Vagina (tissue), 2 donors: ENCODE measurements around the gene PIMREG. TPM values are rescaled to one million over a fixed set of nuclear protein-coding genes. Genes with fewer than 3 reads are reported as not detected.

Experiments
- DNase-seq, 2 donors: peaks; one replicate each; pipeline ENCODE4 v3.0.0-alpha.2; 2017; ENCODE audit errors: extremely low spot score in 2 of 2
- H3K27ac ChIP-seq: fragments of 200-600 bp; sonication (generic); one replicate; pipeline ENCODE4 v1.5.1; 2019
- H3K27me3 ChIP-seq: fragments of 200-600 bp; sonication (generic); one replicate; pipeline ENCODE4 v1.5.1; 2019
- H3K36me3 ChIP-seq, 2 donors: fragments of 200-600 bp; sonication (generic); one replicate each; pipeline ENCODE4 v1.5.1; 2017 to 2019
- H3K4me1 ChIP-seq: fragments of 200-600 bp; sonication (generic); one replicate; pipeline ENCODE4 v1.5.1; 2019
- H3K4me3 ChIP-seq, 2 donors: fragments of 200-600 bp; sonication (generic); 1 replicate in 1 of 2; 2 replicates in 1 of 2; pipeline ENCODE4 v1.5.1; 2016 to 2019
- H3K9me3 ChIP-seq: fragments of 200-600 bp; sonication (generic); one replicate; pipeline ENCODE4 v1.5.1; 2019
- POLR2A ChIP-seq, 2 donors: fragments of 450-650 bp; IDR thresholded peaks; one replicate each; pipeline ENCODE4 v1.6.1; 2017; ENCODE audit warnings: antibody characterized with exemption in 2 of 2, mild to moderate bottlenecking in 2 of 2, moderate library complexity in 2 of 2
- POLR2AphosphoS5 ChIP-seq, 2 donors: sonication (generic); formaldehyde crosslinking; IDR thresholded peaks; one replicate each; pipeline ENCODE4 v1.9.0; 2017; ENCODE audit warnings: antibody characterized with exemption in 2 of 2, mild to moderate bottlenecking in 2 of 2, low read depth in 1 of 2; ENCODE audit not compliant: insufficient read depth in 1 of 2
- intact Hi-C: fragments of 100-400 bp; cut with DNase I; formaldehyde crosslinking; loops from one replicate; pipeline ENCODE4 v1.15.1; 2023
- total RNA-seq: library from RNA; depleted of rRNA; stranded (reverse); fragments of >200 nt; gene quantifications from one replicate; pipeline ENCODE4 v1.2.3, GENCODE V29; 2016
- TF ChIP-seq, protein P1 (sequence below), 3 experiments: fragments of 450-650 bp in 2 of 3; fragments of 200-600 bp in 1 of 3; sonication (generic) in 1 of 3; IDR thresholded peaks; one replicate each; pipeline ENCODE4 v1.5.1; 2017 to 2019; ENCODE audit warnings: antibody characterized with exemption in 3 of 3, mild to moderate bottlenecking in 2 of 3, moderate library complexity in 2 of 3

Gene PIMREG
- total RNA-seq, 1 donor from 2014 or later = 0.74 TPM

- no peak for TF ChIP-seq POLR2A (IDR thresholded peaks at IDR 0.05)
- TF ChIP-seq, protein P1, sequence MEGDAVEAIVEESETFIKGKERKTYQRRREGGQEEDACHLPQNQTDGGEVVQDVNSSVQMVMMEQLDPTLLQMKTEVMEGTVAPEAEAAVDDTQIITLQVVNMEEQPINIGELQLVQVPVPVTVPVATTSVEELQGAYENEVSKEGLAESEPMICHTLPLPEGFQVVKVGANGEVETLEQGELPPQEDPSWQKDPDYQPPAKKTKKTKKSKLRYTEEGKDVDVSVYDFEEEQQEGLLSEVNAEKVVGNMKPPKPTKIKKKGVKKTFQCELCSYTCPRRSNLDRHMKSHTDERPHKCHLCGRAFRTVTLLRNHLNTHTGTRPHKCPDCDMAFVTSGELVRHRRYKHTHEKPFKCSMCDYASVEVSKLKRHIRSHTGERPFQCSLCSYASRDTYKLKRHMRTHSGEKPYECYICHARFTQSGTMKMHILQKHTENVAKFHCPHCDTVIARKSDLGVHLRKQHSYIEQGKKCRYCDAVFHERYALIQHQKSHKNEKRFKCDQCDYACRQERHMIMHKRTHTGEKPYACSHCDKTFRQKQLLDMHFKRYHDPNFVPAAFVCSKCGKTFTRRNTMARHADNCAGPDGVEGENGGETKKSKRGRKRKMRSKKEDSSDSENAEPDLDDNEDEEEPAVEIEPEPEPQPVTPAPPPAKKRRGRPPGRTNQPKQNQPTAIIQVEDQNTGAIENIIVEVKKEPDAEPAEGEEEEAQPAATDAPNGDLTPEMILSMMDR (IDR thresholded peaks at IDR 0.05) = no peak
- H3K27ac ChIP-seq = no peak overlapping the region
- intact Hi-C loops = no loop called here
- H3K36me3 ChIP-seq = peaks cover 0 to 9% of the 10 kb centered on the region in 2 donors
- no peaks in the 10 kb centered on the region for H3K9me3 ChIP-seq
- no peak for DNase-seq
- no peaks in the 10 kb centered on the region for H3K4me1 ChIP-seq
- no peaks in the 10 kb centered on the region for H3K27me3 ChIP-seq
- H3K4me3 ChIP-seq = no peak overlapping the region
Measured at GRCh38 chr17:6465206-6466003, 21.1 kb downstream of the PIMREG start.

DNA sequence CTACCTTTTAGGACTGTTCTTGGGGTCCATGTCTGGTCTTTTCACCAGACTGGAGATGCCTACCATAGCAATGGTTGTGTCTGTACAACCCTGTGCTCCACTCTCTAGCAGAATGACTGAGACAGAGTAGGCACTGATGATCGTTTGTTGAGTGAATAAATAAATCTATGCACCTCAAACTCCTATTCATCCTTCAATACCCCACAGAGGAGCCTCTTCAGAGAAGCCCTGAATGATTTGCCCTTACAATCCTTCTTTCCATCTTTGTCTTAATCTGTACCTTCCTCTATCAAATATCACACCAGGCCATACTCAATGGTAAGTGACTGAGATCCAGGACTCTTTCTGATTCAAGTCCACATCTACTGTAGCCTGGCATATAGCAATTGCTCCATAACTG, 23.3 kb downstream of the PIMREG start:
- Histone ChIP-seq H3K4me3 (no peak overlapping the region), H3K27me3 (no peaks in the 10 kb centered on the region), H3K27ac (no peak overlapping the region), H3K4me1 (peaks cover 10% of the 10 kb centered on the region), H3K36me3 (peaks cover 0 to 9% of the 10 kb centered on the region in 2 donors), H3K9me3 (no peaks in the 10 kb centered on the region)
- intact Hi-C loops = no loop called here
- DNase-seq = no peak
- TF ChIP-seq, protein P1 (IDR thresholded peaks at IDR 0.05) = no peak
- TF ChIP-seq POLR2A (IDR thresholded peaks at IDR 0.05) (no peak), POLR2AphosphoS5 (IDR thresholded peaks at IDR 0.05; ENCODE audit: insufficient read depth in 1 of 2, low read depth in 1 of 2) (no peak)

DNA sequence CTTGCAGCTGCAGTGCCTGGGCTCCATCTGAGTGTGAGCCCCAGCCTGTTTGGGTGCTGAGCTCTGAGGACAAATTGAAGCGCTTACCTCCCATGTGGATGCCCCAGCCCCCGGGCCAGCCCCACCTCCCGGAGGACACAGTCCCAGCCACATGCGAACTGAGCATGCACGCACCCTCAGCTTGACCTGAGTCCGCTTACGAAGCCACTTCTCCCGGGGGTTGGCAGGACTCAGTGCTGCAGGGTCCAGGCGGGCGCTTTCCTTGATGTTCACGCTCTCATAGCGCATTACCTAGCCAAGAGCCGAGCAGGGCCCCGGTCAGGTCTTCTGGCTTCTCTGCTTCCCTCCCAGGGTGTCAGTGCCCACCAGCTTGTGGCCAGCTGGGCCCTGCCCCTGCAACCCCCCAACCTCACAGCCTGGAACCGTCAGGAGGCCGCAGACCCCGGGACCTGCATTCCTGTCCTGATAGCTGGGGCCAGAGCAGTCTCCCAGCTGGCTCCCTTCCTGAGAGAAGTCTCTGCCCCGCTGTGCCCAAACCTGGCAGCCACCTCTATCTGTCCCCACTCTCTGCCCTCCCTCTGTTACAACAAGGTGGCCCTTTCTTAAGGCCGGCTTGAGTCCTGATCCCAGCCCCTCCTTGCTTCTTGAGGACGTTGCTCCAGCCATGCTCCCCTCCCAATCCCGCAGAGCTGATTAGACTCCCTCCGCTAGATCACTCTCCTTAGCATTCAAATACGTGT, 24.0 kb downstream of the PIMREG start:
- Histone ChIP-seq H3K27ac (no peak overlapping the region), H3K36me3 (peaks cover 0 to 9% of the 10 kb centered on the region in 2 donors), H3K4me3 (no peak overlapping the region), H3K4me1 (peaks cover 16% of the 10 kb centered on the region), H3K9me3 (no peaks in the 10 kb centered on the region), H3K27me3 (no peaks in the 10 kb centered on the region)
- DNase-seq = no peak
- TF ChIP-seq POLR2A (IDR thresholded peaks at IDR 0.05) = no peak
- TF ChIP-seq POLR2AphosphoS5 (IDR thresholded peaks at IDR 0.05; ENCODE audit: insufficient read depth in 1 of 2, low read depth in 1 of 2) = no peak
- TF ChIP-seq, protein P1 (IDR thresholded peaks at IDR 0.05) = no peak
- intact Hi-C loops = no loop called here

GRCh38 chr17:6470146-6470718, 26.0 kb downstream of the PIMREG start:
- intact Hi-C loops = no loop called here
- TF ChIP-seq, protein P1 (IDR thresholded peaks at IDR 0.05) = no peak
- TF ChIP-seq POLR2AphosphoS5 (IDR thresholded peaks at IDR 0.05; ENCODE audit: insufficient read depth in 1 of 2, low read depth in 1 of 2) (no peak), POLR2A (IDR thresholded peaks at IDR 0.05) (no peak)

More at GRCh38 chr17:6470146-6470718, 26.0 kb downstream of the PIMREG start:
- no peaks in the 10 kb centered on the region for H3K9me3 ChIP-seq
- no peaks in the 10 kb centered on the region for H3K36me3 ChIP-seq
- no peaks in the 10 kb centered on the region for H3K27me3 ChIP-seq
- H3K4me3 ChIP-seq = no peak overlapping the region
- H3K4me1 ChIP-seq = peaks cover 18% of the 10 kb centered on the region
- DNase-seq = no peak
- H3K27ac ChIP-seq = no peak overlapping the region
